ENCODE measurements around the gene ZMPSTE24.

Gene ZMPSTE24

DNA sequence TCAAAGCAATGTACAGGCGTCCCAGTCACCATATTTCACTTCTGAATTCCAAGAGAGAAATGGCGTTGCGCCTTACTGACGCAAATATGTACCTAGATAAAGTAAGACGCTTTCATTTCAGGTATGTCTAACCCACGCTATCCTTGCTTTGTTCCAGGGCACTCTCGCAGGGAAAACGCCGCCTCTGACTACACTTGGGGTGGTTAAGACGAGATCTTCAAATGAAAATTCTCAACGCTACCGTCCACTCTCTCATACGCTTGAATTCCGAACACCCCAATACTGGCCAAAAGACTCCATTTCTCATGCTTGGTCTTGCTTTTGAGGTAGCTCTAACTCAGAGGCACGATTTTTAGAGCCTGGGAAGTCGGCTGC, 736 bp upstream of the ZMPSTE24 start:
- Histone ChIP-seq H3K4me3 (ENCODE audit: low read length) (peak overlapping the region; percentile 100), H4K20me1 (ENCODE audit: insufficient read depth, low read length) (no peaks in the 10 kb centered on the region), H3K27ac (ENCODE audit: low read length) (peak overlapping the region; percentile 91), H2AFZ (ENCODE audit: low read depth, low read length) (peak overlapping the region; percentile 97), H3K27me3 (ENCODE audit: low read depth, low read length) (no peaks in the 10 kb centered on the region), H3K4me2 (ENCODE audit: low read length) (peak overlapping the region; percentile 79), H3K79me2 (ENCODE audit: low read length) (peaks cover 41% of the 10 kb centered on the region), H3K9me3 (ENCODE audit: insufficient read depth, low read length) (no peaks in the 10 kb centered on the region), H3K9ac (ENCODE audit: low read length) (peak overlapping the region; percentile 95), H3K36me3 (replicated peaks; ENCODE audit: low read depth, low read length) (peaks cover 10% of the 10 kb centered on the region), H3K4me1 (ENCODE audit: low read length) (peaks cover 5% of the 10 kb centered on the region)
- TF ChIP-seq, protein P1, sequence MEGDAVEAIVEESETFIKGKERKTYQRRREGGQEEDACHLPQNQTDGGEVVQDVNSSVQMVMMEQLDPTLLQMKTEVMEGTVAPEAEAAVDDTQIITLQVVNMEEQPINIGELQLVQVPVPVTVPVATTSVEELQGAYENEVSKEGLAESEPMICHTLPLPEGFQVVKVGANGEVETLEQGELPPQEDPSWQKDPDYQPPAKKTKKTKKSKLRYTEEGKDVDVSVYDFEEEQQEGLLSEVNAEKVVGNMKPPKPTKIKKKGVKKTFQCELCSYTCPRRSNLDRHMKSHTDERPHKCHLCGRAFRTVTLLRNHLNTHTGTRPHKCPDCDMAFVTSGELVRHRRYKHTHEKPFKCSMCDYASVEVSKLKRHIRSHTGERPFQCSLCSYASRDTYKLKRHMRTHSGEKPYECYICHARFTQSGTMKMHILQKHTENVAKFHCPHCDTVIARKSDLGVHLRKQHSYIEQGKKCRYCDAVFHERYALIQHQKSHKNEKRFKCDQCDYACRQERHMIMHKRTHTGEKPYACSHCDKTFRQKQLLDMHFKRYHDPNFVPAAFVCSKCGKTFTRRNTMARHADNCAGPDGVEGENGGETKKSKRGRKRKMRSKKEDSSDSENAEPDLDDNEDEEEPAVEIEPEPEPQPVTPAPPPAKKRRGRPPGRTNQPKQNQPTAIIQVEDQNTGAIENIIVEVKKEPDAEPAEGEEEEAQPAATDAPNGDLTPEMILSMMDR (IDR thresholded peaks at IDR 0.05; ENCODE audit: low read depth, low read length), result no peak
- TF ChIP-seq EZH2phosphoT487 (IDR thresholded peaks at IDR 0.05; ENCODE audit: low read depth), result no peak

DNA sequence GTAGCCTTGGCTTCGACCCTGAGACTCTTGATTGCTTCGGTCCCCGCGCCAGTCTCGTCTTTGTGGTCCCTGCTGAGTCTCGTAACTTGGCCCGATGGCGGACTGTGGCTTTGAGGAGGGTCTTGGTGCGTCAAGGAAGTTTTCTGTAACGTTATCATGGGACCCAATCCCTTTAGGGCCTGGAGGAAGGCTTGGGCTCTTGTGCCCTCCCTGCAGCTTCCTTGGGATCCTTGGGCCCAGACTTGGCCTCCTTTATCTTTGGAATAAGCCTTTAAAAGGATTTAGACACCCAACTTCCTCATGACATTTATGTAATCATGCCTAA, 371 bp downstream of the ZMPSTE24 start:
- H3K4me1 ChIP-seq (ENCODE audit: low read length), result peaks cover 5% of the 10 kb centered on the region
- H3K79me2 ChIP-seq (ENCODE audit: low read length), result peaks cover 45% of the 10 kb centered on the region
- peak overlapping the region; percentile 100 for H3K4me3 ChIP-seq (ENCODE audit: low read length)
- peak overlapping the region; percentile 83 for H3K4me2 ChIP-seq (ENCODE audit: low read length)
- no peaks in the 10 kb centered on the region for H4K20me1 ChIP-seq (ENCODE audit: insufficient read depth, low read length)
- TF ChIP-seq EZH2phosphoT487 (IDR thresholded peaks at IDR 0.05; ENCODE audit: low read depth), result no peak
- TF ChIP-seq, protein P1 (IDR thresholded peaks at IDR 0.05; ENCODE audit: low read depth, low read length), result no peak
- H3K27me3 ChIP-seq (ENCODE audit: low read depth, low read length), result no peaks in the 10 kb centered on the region
- H3K9ac ChIP-seq (ENCODE audit: low read length), result peak overlapping the region; percentile 94
- H3K36me3 ChIP-seq (replicated peaks; ENCODE audit: low read depth, low read length), result peaks cover 16% of the 10 kb centered on the region
- no peaks in the 10 kb centered on the region for H3K9me3 ChIP-seq (ENCODE audit: insufficient read depth, low read length)
- H3K27ac ChIP-seq (ENCODE audit: low read length), result peak overlapping the region; percentile 67
- H2AFZ ChIP-seq (ENCODE audit: low read depth, low read length), result peak overlapping the region; percentile 66; the same call in 1 of the 2 replicates

DNA sequence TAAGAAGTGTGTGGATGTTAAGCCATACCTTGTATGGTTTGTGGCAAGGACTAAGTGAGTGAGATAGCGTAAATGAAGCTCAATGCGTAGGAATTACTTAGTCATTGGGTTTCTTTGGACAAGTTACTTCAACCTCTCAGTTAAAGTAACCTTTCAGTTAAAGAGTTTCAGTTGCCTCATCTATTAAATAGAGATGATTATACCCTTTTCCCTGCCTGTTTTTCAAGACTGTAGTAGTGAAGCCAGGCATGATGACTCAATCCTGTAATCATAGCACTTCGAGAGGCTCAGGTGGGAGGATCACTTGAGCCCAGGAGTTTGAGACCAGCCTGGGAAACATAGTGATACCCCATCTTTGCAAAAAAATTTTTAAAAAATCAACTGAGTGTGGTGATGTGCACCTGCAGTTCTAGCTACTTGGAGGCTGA, 6.3 kb downstream of the ZMPSTE24 start:
- TF ChIP-seq, protein P1 (IDR thresholded peaks at IDR 0.05; ENCODE audit: low read depth, low read length), result no peak
- TF ChIP-seq EZH2phosphoT487 (IDR thresholded peaks at IDR 0.05; ENCODE audit: low read depth), result no peak
- H3K9ac ChIP-seq (ENCODE audit: low read length), result no peak overlapping the region
- no peak overlapping the region for H3K4me3 ChIP-seq (ENCODE audit: low read length)
- peaks cover 25% of the 10 kb centered on the region for H3K79me2 ChIP-seq (ENCODE audit: low read length)
- no peak overlapping the region for H3K27ac ChIP-seq (ENCODE audit: low read length)
- no peaks in the 10 kb centered on the region for H3K4me1 ChIP-seq (ENCODE audit: low read length)
- no peak overlapping the region for H3K4me2 ChIP-seq (ENCODE audit: low read length)
- no peaks in the 10 kb centered on the region for H3K9me3 ChIP-seq (ENCODE audit: insufficient read depth, low read length)
- no peaks in the 10 kb centered on the region for H4K20me1 ChIP-seq (ENCODE audit: insufficient read depth, low read length)
- H3K27me3 ChIP-seq (ENCODE audit: low read depth, low read length), result no peaks in the 10 kb centered on the region
- H2AFZ ChIP-seq (ENCODE audit: low read depth, low read length), result no peak overlapping the region
- peaks cover 24% of the 10 kb centered on the region for H3K36me3 ChIP-seq (replicated peaks; ENCODE audit: low read depth, low read length)

- Histone ChIP-seq H3K79me2 (ENCODE audit: low read length) (peaks cover 18% of the 10 kb centered on the region), H3K4me2 (ENCODE audit: low read length) (no peak overlapping the region), H2AFZ (ENCODE audit: low read depth, low read length) (no peak overlapping the region), H3K27me3 (ENCODE audit: low read depth, low read length) (no peaks in the 10 kb centered on the region), H3K9ac (ENCODE audit: low read length) (no peak overlapping the region), H3K27ac (ENCODE audit: low read length) (no peak overlapping the region), H3K36me3 (replicated peaks; ENCODE audit: low read depth, low read length) (peaks cover 23% of the 10 kb centered on the region), H4K20me1 (ENCODE audit: insufficient read depth, low read length) (no peaks in the 10 kb centered on the region), H3K4me3 (ENCODE audit: low read length) (no peak overlapping the region), H3K9me3 (ENCODE audit: insufficient read depth, low read length) (no peaks in the 10 kb centered on the region), H3K4me1 (ENCODE audit: low read length) (peaks cover 6% of the 10 kb centered on the region; the same call in 1 of the 2 replicates)
- TF ChIP-seq, protein P1 (IDR thresholded peaks at IDR 0.05; ENCODE audit: low read depth, low read length), result no peak
- TF ChIP-seq EZH2phosphoT487 (IDR thresholded peaks at IDR 0.05; ENCODE audit: low read depth), result no peak
These were observed 7.3 kb downstream of the ZMPSTE24 start for GRCh38 chr1:40265298-40265697.

All from OCI-LY3 (cell line).